ENCODE data around the gene IL20RB.
"Not testable (repeated sequence)": the region's sequence is repeated elsewhere in the genome, so short reads cannot be mapped to it uniquely, and the experiment has no call there.

Gene IL20RB

GRCh38 chr3:136960838-136961836 lies 3.4 kb downstream of the IL20RB start:
- Histone ChIP-seq H3K27ac (no peak overlapping the region), H3K9me3 (ENCODE audit: severe bottlenecking) (no peaks in the 10 kb centered on the region), H3K36me3 (no peaks in the 10 kb centered on the region), H3K4me3 (ENCODE audit: low read depth, low read length) (no peak overlapping the region), H3K27me3 (ENCODE audit: insufficient read depth, low read depth, severe bottlenecking) (no peaks in the 10 kb centered on the region)
- DNase-seq, result no peak
- TF ChIP-seq CTCF (IDR thresholded peaks at IDR 0.05; ENCODE audit: low read depth, low read length), result no peak

DNA sequence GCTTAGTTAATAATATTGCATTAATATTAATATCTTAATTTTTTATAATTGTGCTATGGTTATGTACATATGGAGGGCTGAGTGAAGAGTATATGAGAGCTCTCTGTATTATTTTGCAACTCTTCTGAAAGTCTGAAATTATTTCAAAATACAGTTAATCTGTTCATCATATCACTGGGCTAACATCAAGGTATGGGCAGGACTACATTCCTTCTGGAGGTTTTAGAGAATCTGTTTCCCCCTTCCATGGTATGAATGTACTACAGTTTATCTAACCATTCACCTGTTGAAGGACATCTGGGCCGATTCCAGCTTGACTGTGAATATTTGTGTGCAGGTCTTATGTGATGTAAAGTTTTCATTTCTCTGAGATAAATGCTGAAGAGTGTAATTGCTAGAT lies 5.1 kb downstream of the IL20RB start:
- no peaks in the 10 kb centered on the region for H3K27me3 ChIP-seq (ENCODE audit: insufficient read depth, low read depth, severe bottlenecking)
- H3K36me3 ChIP-seq, result no peaks in the 10 kb centered on the region
- no peak overlapping the region for H3K4me3 ChIP-seq (ENCODE audit: low read depth, low read length)
- no peaks in the 10 kb centered on the region for H3K9me3 ChIP-seq (ENCODE audit: severe bottlenecking)
- DNase-seq, result no peak
- no peak overlapping the region for H3K27ac ChIP-seq
- no peak for TF ChIP-seq CTCF (IDR thresholded peaks at IDR 0.05; ENCODE audit: low read depth, low read length)

- not testable (repeated sequence) for H3K4me3 ChIP-seq (ENCODE audit: low read depth, low read length); H3K36me3 ChIP-seq; H3K27ac ChIP-seq; DNase-seq; H3K27me3 ChIP-seq (ENCODE audit: insufficient read depth, low read depth, severe bottlenecking); H3K9me3 ChIP-seq (ENCODE audit: severe bottlenecking)
Observed at GRCh38 chr3:136969539-136969938, 11.8 kb downstream of the IL20RB start.

GRCh38 chr3:136973352-136973751 lies 15.6 kb downstream of the IL20RB start:
- Histone ChIP-seq H3K27ac (no peak overlapping the region), H3K27me3 (ENCODE audit: insufficient read depth, low read depth, severe bottlenecking) (no peaks in the 10 kb centered on the region), H3K36me3 (no peaks in the 10 kb centered on the region), H3K4me3 (ENCODE audit: low read depth, low read length) (no peak overlapping the region), H3K9me3 (ENCODE audit: severe bottlenecking) (no peaks in the 10 kb centered on the region)
- no peak for DNase-seq
- TF ChIP-seq CTCF (IDR thresholded peaks at IDR 0.05; ENCODE audit: low read depth, low read length), result no peak

DNA sequence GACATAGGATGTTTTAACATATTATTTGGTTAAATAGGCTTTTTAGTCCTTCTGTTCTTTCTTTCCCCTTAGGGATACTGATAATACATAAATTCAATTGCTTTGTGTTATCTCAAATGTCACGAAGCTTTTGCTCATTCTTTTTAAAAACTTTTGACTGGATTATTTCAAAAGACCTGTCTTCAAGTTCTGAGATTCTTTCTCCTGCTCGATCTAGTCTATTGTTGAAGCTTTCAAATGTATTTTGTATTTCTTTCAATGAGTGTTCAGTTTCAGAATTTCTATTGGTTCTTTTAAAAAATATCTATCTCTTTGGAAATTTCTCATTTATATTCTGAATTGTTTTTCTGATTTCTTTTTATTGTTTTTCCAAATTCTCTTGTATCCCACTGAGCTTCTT lies 16.9 kb downstream of the IL20RB start:
- TF ChIP-seq CTCF (IDR thresholded peaks at IDR 0.05; ENCODE audit: low read depth, low read length), result no peak
- Histone ChIP-seq H3K27ac (no peak overlapping the region), H3K27me3 (ENCODE audit: insufficient read depth, low read depth, severe bottlenecking) (no peaks in the 10 kb centered on the region), H3K9me3 (ENCODE audit: severe bottlenecking) (no peaks in the 10 kb centered on the region), H3K36me3 (no peaks in the 10 kb centered on the region), H3K4me3 (ENCODE audit: low read depth, low read length) (no peak overlapping the region)
- DNase-seq, result no peak

- Histone ChIP-seq H3K36me3 (no peaks in the 10 kb centered on the region), H3K4me3 (ENCODE audit: low read depth, low read length) (no peak overlapping the region), H3K9me3 (ENCODE audit: severe bottlenecking) (no peaks in the 10 kb centered on the region), H3K27ac (no peak overlapping the region), H3K27me3 (ENCODE audit: insufficient read depth, low read depth, severe bottlenecking) (no peaks in the 10 kb centered on the region)
- DNase-seq, result no peak
- TF ChIP-seq CTCF (IDR thresholded peaks at IDR 0.05; ENCODE audit: low read depth, low read length), result no peak
Observed at GRCh38 chr3:136979204-136979603, 21.4 kb downstream of the IL20RB start.

Data from WERI-Rb-1 (cell line).